ENCODE data around the gene CES2.

DNA sequence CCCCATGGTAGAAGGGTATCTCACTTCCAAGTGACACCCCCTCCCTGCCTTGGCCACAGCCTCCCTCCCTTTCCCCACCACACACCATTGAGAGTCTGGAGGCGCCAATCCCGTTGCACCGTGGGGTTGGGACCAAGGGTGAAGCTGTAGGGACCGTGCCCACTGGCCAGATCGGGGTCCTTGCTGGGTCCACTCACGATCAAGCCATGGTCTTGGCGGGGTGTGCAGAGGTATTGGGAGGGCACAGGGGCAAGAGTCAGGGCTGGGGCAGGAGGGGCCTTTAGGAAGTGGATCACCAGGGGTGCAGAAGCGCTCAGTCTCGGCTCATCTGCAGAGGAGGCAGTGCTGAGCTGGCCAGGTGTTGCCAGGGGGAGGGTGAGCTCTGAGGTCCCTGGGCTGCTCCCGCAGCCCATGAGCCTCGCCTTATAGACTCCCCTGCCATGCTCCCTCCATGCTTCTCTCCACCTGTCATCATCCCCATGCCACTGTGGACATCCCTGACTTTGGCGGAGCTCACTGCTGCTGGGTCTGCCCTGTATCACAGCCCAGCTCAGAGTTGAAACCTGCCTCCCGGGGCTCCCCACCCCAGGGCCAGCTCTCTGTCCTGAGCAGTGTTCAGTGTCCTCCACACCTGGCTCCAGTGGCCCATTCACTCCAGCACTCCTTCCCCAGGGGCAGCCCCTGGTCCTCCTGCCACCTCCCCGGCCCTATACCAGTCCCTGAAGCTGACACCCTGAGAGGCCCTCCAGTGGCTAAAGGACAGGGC is 25.0 kb upstream of the CES2 start:
- TF ChIP-seq, protein P1, sequence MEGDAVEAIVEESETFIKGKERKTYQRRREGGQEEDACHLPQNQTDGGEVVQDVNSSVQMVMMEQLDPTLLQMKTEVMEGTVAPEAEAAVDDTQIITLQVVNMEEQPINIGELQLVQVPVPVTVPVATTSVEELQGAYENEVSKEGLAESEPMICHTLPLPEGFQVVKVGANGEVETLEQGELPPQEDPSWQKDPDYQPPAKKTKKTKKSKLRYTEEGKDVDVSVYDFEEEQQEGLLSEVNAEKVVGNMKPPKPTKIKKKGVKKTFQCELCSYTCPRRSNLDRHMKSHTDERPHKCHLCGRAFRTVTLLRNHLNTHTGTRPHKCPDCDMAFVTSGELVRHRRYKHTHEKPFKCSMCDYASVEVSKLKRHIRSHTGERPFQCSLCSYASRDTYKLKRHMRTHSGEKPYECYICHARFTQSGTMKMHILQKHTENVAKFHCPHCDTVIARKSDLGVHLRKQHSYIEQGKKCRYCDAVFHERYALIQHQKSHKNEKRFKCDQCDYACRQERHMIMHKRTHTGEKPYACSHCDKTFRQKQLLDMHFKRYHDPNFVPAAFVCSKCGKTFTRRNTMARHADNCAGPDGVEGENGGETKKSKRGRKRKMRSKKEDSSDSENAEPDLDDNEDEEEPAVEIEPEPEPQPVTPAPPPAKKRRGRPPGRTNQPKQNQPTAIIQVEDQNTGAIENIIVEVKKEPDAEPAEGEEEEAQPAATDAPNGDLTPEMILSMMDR (IDR thresholded peaks at IDR 0.05; ENCODE audit: poor library complexity) = no peak
- no peak for TF ChIP-seq EZH2phosphoT487 (IDR thresholded peaks at IDR 0.05; ENCODE audit: low read depth, severe bottlenecking, unreplicated experiment)
